ENCODE data around the gene STUB1.

DNA sequence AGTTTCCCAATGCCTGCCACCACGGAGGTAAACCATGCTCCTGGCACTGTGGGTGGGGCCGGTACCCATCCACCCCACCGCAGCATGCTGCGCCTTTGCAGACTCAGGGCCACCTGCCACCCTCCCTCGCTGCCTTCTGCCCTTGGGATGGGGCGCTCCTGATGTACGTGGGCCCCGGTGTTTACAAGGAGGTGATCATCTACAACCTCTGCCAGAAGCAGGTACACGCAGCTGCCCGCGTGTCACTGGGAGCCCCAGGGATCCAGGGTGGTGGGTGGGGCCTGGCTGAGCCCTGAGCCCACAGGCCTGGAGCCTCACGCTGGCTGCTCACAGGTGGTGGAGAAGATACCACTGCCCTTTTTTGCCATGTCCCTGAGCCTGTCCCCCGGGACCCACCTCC is 13.6 kb upstream of the STUB1 start:
- TF ChIP-seq CTCF (IDR thresholded peaks at IDR 0.05; ENCODE audit: low read depth, low read length) = no peak
- no peak for TF ChIP-seq POLR2A (IDR thresholded peaks at IDR 0.05; ENCODE audit: extremely low read depth, insufficient read length)
- TF ChIP-seq MAX (IDR thresholded peaks at IDR 0.05; ENCODE audit: low read depth, low read length) = no peak
- TF ChIP-seq MYC (IDR thresholded peaks at IDR 0.05; ENCODE audit: low read depth, low read length) = no peak

Measured in NB4 (cell line).